ENCODE measurements around the gene TRIM16. TPM values are rescaled to one million over a fixed set of nuclear protein-coding genes. Genes with fewer than 3 reads are reported as not detected.
"Not testable (repeated sequence)": the region's sequence is repeated elsewhere in the genome, so short reads cannot be mapped to it uniquely, and the experiment has no call there.

Gene TRIM16
- total RNA-seq, 1 donor from 2014 or later = 34.2 TPM

- not testable (repeated sequence) for H3K27ac Mint-ChIP-seq (ENCODE audit: unreplicated experiment); H3K4me3 Mint-ChIP-seq (ENCODE audit: unreplicated experiment); H3K9me3 Mint-ChIP-seq (ENCODE audit: low read depth); H3K27me3 Mint-ChIP-seq (ENCODE audit: low read depth); DNase-seq (ENCODE audit: low spot score); H3K4me1 Mint-ChIP-seq (ENCODE audit: low read depth); H3K36me3 Mint-ChIP-seq (ENCODE audit: low read depth)
These were observed 100.8 kb downstream of the TRIM16 start for GRCh38 chr17:15583313-15583712.

GRCh38 chr17:15581462-15581861 lies 102.6 kb downstream of the TRIM16 start:
- H3K27ac Mint-ChIP-seq (ENCODE audit: unreplicated experiment); DNase-seq (ENCODE audit: low spot score); H3K9me3 Mint-ChIP-seq (ENCODE audit: low read depth); H3K4me3 Mint-ChIP-seq (ENCODE audit: unreplicated experiment); H3K36me3 Mint-ChIP-seq (ENCODE audit: low read depth); H3K27me3 Mint-ChIP-seq (ENCODE audit: low read depth): not testable (repeated sequence)
- H3K4me1 Mint-ChIP-seq (ENCODE audit: low read depth) = peaks cover 10% of the 10 kb centered on the region

Other genes starting within 250 kb of the TRIM16 start
- gene CDRT4, start 216.7 kb downstream of the TRIM16 start, total RNA-seq = 6.2 to 9.1 TPM (median 7.1 TPM) in 3 replicates
- 21.5 to 33.7 TPM (median 22.2 TPM) in 3 replicates for gene TVP23C, start 120.8 kb downstream of the TRIM16 start, total RNA-seq
- gene FBXW10B, start 64.6 kb downstream of the TRIM16 start, total RNA-seq = 0.94 to 1.1 TPM (median 1.0 TPM) in 3 replicates
- 33.6 to 38.2 TPM (median 35.0 TPM) in 3 replicates for gene ZNF286A, start 15.4 kb upstream of the TRIM16 start, total RNA-seq
- gene TBC1D26, start 48.0 kb upstream of the TRIM16 start, total RNA-seq = 0.28 to 1.1 TPM in 2 of 3 replicates, not detected in the other

Data from chondrocyte (in vitro differentiated cells).